Activated naive CD8-positive, alpha-beta T cell treated with anti-CD3 and anti-CD28 coated beads, Interleukin-2, amount 50 U/mL, for 24 hours (primary cell): Measurements from ENCODE around the gene PDE9A.
"Not testable (repeated sequence)": the region's sequence is repeated elsewhere in the genome, so short reads cannot be mapped to it uniquely, and the experiment has no call there.

Source experiments
- ATAC-seq: fragments of 150-1000 bp; cut with Tn5 transposase; one replicate; pipeline ENCODE4 v1.10.0; 2021
- DNase-seq: peaks from one replicate; pipeline ENCODE4 v3.0.0; 2021
- H3K27ac Mint-ChIP-seq: one replicate; pipeline ENCODE4 v1.8.0; 2021; ENCODE audit warnings: mild to moderate bottlenecking, mixed read lengths
- H3K27me3 Mint-ChIP-seq: one replicate; pipeline ENCODE4 v1.8.0; 2021; ENCODE audit warnings: mixed read lengths
- H3K36me3 Mint-ChIP-seq: one replicate; pipeline ENCODE4 v1.8.0; 2021; ENCODE audit warnings: low read depth, mixed read lengths
- H3K4me1 Mint-ChIP-seq: one replicate; pipeline ENCODE4 v1.8.0; 2021; ENCODE audit warnings: mixed read lengths
- H3K4me3 Mint-ChIP-seq: one replicate; pipeline ENCODE4 v1.8.0; 2021; ENCODE audit warnings: mild to moderate bottlenecking, moderate library complexity, mixed read lengths
- H3K9me3 Mint-ChIP-seq: one replicate; pipeline ENCODE4 v1.8.0; 2021; ENCODE audit warnings: mixed read lengths

The PDE9A gene

DNA sequence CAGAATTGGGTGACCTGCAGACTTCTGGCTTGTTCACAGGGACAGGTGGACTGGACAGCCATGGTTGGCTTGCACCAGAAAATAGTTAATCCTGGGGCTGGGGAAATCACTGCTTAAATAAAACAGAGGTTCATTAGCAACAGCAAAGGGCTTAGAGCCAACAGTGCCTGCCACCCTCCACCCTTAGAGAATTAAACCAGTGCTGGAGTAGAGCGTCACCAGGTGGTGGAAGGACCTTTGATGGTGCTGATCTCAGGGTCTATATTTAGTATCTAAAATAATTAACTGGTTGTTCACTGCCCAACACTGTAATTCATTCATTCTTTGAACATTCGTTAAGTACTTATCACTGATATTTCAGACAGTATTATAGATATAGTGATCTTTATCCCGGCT is 34.7 kb upstream of the PDE9A start:
- H3K4me3 Mint-ChIP-seq = no peak overlapping the region
- no peak for ATAC-seq
- no peak overlapping the region for H3K27ac Mint-ChIP-seq
- no peak for DNase-seq
- H3K9me3 Mint-ChIP-seq = no peaks in the 10 kb centered on the region
- H3K36me3 Mint-ChIP-seq = no peaks in the 10 kb centered on the region
- no peaks in the 10 kb centered on the region for H3K4me1 Mint-ChIP-seq
- no peaks in the 10 kb centered on the region for H3K27me3 Mint-ChIP-seq

DNA sequence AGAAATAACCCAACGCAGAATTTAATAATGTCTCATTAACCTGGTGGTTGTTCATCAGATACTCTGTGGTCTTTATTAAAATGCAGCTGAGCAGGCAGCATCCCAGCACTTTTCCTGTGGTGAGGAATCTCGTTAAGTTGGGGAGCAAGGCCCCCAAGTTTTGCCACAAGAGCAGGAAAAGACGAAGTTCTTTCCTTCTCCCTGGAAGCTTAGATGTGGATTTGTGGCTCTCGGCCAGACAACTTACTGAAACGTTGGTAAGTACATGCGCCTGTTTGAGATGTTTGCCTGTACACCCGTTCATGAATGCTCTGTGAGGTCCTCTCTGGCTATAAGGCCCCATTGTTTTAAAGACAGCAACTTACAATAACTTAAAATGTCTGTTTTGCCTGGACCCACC is 34.3 kb upstream of the PDE9A start:
- H3K4me1 Mint-ChIP-seq = no peaks in the 10 kb centered on the region
- ATAC-seq (no peak), DNase-seq (no peak)
- no peaks in the 10 kb centered on the region for H3K36me3 Mint-ChIP-seq
- no peak overlapping the region for H3K4me3 Mint-ChIP-seq
- no peaks in the 10 kb centered on the region for H3K27me3 Mint-ChIP-seq
- no peak overlapping the region for H3K27ac Mint-ChIP-seq
- no peaks in the 10 kb centered on the region for H3K9me3 Mint-ChIP-seq

DNA sequence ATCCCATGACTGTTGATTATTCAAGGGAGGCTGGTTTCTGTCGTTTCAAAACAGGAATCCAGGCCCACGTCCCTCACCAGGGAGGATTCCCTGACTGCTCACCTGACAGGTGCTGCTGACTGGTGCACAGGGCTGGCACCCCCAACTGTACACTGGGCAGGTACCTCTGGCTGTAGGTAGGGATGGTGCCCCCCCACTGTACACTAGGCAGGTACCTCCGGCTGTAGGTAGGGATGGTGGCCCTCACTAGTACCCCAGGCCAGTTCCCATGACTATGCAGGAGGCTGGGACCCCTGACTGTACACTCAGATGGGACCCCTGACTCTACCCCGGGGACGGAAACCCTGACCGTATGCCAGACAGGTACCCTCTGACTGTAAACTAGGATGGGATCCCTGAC is 33.6 kb upstream of the PDE9A start:
- no peak for DNase-seq
- no peaks in the 10 kb centered on the region for H3K27me3 Mint-ChIP-seq
- H3K36me3 Mint-ChIP-seq = no peaks in the 10 kb centered on the region
- no peaks in the 10 kb centered on the region for H3K4me1 Mint-ChIP-seq
- H3K27ac Mint-ChIP-seq = no peak overlapping the region
- no peaks in the 10 kb centered on the region for H3K9me3 Mint-ChIP-seq
- no peak for ATAC-seq
- H3K4me3 Mint-ChIP-seq = no peak overlapping the region

DNA sequence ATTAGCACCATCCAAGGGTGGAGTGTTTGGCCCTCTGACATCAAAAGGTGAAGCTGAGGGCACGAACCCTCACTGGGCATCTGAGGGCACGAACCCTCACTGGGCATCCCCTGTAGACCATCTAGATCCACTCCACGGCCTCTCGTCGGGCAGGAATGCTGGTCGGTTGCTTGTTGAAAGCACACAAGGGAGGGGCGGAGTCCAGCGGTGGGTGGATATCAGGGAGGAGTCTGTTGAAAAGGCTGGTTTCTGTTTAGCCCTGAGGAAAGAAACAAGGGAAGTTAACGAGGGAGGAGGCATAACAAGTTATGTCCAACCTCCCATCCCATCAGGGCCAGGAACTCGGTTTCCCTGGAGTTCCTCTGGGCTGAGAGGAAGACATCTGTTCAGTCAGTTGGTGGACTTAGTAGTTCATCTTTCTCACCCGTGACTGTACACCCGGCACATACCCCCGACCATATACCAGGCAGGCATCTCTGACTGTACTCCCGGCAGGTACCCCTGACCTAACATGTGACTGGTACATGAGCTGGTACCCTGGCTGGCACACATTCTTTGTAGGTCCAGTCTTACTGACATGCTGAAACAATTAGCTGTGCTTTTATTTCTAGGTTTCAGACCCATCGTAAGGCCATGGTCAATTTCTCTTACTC is 32.1 kb upstream of the PDE9A start:
- Mint-ChIP-seq H3K36me3 (no peaks in the 10 kb centered on the region), H3K4me3 (no peak overlapping the region), H3K9me3 (no peaks in the 10 kb centered on the region), H3K4me1 (no peaks in the 10 kb centered on the region), H3K27ac (no peak overlapping the region), H3K27me3 (no peaks in the 10 kb centered on the region)
- ATAC-seq = no peak
- DNase-seq = no peak

DNA sequence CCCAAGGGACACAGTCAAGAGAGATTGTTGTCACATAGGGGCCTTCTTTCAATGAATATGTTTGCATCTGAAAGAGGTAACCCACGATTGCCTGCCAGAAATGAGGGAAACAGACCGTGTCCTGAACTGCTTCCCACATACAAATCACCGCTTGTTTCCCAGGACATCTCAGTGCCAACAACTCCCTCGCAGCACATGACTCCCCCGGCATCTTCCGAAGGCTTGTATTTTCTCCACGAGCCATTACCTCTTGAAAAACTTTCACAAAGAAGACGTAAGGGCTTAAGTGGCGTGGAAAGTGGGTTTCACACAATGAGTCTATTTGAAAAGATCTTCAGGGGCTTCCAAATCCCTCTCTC is 31.6 kb upstream of the PDE9A start:
- H3K4me3 Mint-ChIP-seq = no peak overlapping the region
- no peak for ATAC-seq
- no peaks in the 10 kb centered on the region for H3K9me3 Mint-ChIP-seq

DNA sequence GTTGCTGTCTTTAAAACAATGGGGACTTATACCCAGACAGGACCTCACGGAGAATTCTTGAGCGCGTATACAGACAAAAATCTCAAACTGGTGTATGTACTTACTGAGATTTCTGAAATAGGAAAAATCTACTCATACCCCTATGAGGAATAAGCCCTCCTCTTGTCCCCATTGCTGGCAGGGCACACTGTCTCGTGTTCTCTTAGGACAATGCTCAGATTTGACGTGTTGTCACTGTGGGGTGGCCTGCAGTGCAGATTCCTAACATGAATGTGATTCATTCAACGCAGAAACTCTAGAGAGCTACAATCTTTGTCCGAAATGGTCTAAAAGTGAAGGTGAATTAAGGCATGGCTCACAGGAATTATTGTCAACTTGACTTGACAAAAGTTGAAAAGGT is 31.1 kb upstream of the PDE9A start:
- no peaks in the 10 kb centered on the region for H3K9me3 Mint-ChIP-seq
- no peak overlapping the region for H3K4me3 Mint-ChIP-seq
- H3K4me1 Mint-ChIP-seq = no peaks in the 10 kb centered on the region
- no peaks in the 10 kb centered on the region for H3K36me3 Mint-ChIP-seq
- H3K27ac Mint-ChIP-seq = no peak overlapping the region
- ATAC-seq = no peak
- no peaks in the 10 kb centered on the region for H3K27me3 Mint-ChIP-seq
- DNase-seq = no peak

More for the DNA sequence above, 31.6 kb upstream of the PDE9A start:
- no peaks in the 10 kb centered on the region for H3K36me3 Mint-ChIP-seq
- no peaks in the 10 kb centered on the region for H3K27me3 Mint-ChIP-seq
- H3K27ac Mint-ChIP-seq = no peak overlapping the region
- DNase-seq = no peak
- no peaks in the 10 kb centered on the region for H3K4me1 Mint-ChIP-seq

DNA sequence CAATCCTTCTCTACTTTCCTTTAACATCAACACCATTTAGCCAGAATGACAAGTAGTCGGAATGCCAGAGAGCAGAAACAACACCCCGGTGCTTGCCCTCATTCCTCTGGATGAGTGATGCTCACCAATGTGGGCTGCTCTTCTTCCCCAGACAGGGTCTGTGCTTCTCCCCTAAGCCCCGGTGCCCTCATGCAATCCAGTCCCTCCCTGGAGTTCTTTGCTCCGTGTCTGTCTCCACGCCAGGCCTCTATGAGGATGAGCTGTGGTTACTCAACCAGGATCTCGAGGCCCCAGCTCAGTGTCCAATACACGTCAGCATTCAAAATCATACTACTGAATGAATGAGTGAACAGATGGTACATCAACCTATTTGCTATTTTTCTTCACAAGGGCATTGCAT is 29.7 kb upstream of the PDE9A start:
- H3K4me3 Mint-ChIP-seq = no peak overlapping the region
- H3K27me3 Mint-ChIP-seq = no peaks in the 10 kb centered on the region
- H3K27ac Mint-ChIP-seq = no peak overlapping the region
- H3K36me3 Mint-ChIP-seq = no peaks in the 10 kb centered on the region
- no peaks in the 10 kb centered on the region for H3K4me1 Mint-ChIP-seq
- no peaks in the 10 kb centered on the region for H3K9me3 Mint-ChIP-seq
- no peak for ATAC-seq
- DNase-seq = no peak

DNA sequence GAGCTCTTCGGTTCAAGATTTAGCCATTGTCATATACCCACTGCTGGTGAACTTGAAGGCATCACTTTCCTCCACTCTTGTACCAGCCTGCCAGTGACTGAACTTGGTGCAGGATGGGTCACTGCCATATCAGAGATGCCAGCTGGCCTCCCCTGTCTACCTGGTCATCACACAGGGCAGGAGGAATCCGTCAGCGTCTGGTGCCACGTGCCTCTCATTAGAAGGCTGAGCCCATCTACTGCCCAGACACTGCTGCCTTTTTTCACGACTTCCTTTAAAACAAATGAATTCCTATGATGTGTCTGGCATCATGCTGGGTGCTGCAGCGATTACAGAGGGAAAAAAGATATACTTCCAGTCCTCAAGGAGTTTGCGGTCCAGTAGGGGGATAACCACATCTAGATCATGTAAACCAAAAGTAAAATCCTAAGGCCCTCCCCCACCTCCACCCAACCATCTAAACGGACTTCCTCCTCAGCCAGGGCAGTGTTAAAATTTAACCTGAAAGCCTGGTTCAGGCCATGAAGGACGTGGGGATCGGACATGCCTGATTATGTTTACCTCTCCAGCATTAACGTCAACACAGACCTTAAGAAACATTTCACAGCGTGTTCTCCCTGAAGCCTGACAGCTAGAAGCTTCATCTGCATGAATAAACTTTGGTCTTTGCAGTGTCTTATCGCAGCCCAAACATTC is 29.2 kb upstream of the PDE9A start:
- H3K4me3 Mint-ChIP-seq = no peak overlapping the region
- no peaks in the 10 kb centered on the region for H3K9me3 Mint-ChIP-seq
- DNase-seq (no peak), ATAC-seq (no peak)
- no peaks in the 10 kb centered on the region for H3K27me3 Mint-ChIP-seq
- no peaks in the 10 kb centered on the region for H3K4me1 Mint-ChIP-seq
- no peaks in the 10 kb centered on the region for H3K36me3 Mint-ChIP-seq
- H3K27ac Mint-ChIP-seq = no peak overlapping the region

DNA sequence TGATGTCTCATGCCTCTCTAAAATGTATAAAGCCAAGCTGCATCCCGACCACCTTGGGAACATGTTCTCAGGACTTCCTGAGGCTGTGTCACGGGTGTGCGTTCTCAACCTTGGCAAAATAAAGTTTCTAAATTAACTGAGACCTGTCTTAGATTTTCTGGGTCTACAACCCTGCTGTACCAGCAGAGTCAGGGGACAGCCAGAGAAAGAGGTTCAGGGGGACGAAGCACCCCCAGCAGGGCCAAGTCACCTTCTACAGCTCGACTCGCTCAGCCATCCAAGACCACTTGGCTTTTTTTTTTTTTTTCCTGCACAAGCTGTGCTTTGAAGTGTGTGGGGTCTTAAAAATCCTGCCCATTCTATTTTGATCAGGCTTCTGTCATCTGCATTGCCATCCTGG is 28.5 kb upstream of the PDE9A start:
- Mint-ChIP-seq H3K27ac (no peak overlapping the region), H3K4me3 (no peak overlapping the region), H3K9me3 (no peaks in the 10 kb centered on the region), H3K27me3 (no peaks in the 10 kb centered on the region), H3K4me1 (no peaks in the 10 kb centered on the region), H3K36me3 (no peaks in the 10 kb centered on the region)
- DNase-seq (no peak), ATAC-seq (no peak)

DNA sequence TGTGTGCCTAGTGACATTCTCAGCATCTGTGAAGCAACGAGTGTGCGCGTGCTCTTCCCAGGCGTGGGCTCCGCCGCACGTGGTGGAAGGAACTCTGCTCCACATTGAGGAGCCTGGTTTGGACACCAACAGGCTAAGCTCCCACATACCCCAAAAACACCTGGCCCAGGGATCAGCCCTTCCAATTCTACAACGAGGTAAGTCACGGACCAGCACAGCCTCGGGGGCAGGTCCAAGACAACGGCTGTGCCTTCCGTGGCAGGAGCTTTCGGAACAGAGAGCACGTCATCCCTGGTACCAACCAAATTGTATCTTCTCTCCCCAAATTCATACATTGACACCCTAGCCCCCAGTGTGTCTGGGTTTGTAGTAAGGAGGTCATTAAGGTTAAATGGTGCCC is 27.2 kb upstream of the PDE9A start:
- H3K4me1 Mint-ChIP-seq = peaks cover 2% of the 10 kb centered on the region
- H3K36me3 Mint-ChIP-seq = no peaks in the 10 kb centered on the region
- no peaks in the 10 kb centered on the region for H3K27me3 Mint-ChIP-seq
- H3K27ac Mint-ChIP-seq = no peak overlapping the region
- no peaks in the 10 kb centered on the region for H3K9me3 Mint-ChIP-seq
- ATAC-seq (no peak), DNase-seq (no peak)
- H3K4me3 Mint-ChIP-seq = no peak overlapping the region

DNA sequence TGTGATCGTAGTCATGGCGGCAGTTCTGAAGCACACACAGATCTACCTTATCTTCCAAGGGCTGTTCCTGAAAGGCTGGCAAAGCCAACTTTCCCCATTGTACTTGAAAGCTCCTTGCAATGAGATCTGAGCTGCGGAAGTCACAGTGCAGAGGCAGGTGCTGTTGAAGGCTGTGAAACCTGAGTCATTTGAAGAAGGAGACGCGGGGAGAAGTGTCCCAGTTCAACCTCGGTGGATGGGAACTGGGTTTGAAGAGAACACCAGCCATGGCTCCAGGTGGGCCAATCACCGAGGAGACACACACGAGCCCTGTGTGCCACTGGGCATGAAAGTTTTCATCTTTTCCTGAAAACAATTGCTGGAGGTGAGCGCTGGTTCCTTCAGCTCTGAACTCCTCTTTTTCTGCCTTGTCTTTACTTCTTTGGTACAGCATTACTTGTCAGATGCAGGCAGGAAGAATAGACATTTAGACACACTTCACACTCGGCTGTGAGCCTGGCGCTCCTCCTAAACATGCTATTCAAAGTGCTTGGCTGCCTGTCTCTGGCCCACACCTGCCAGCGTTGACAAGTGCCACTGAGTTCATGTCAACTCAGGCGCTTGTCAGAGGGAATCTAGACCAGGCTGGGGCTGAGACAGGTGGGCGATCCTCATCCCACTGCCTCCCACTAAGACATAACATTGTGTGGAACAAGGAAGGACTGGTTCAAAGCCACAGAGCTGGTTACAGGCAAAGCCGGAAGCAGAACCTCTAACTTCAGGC is 25.7 kb upstream of the PDE9A start:
- ATAC-seq (no peak), DNase-seq (no peak)
- Mint-ChIP-seq H3K27me3 (no peaks in the 10 kb centered on the region), H3K9me3 (no peaks in the 10 kb centered on the region), H3K4me3 (no peak overlapping the region), H3K27ac (peak overlapping the region; percentile 25), H3K4me1 (peaks cover 2% of the 10 kb centered on the region), H3K36me3 (no peaks in the 10 kb centered on the region)

DNA sequence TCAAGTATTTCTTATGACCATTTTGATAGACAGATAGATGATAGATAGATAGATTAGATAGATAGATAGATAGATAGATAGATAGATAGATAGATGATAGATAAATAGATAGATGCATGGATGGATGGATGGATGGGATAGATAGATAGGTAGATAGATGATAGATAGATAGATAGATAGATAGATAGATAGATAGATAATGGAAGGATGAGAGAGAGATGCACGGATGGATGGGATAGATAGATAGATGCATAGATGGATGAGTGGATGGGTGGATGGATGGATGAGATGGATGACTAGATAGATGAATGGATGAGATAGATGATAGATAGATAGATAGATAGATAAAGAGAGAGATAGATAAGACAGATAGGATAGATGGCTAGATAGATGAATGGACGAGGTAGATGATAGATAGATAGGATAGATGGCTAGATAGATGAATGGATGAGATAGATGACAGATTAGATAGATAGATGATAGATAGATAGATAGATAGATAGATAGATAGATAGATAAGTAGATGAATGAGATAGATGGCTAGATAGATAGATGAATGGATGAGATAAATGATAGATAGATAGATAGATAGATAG is 24.9 kb upstream of the PDE9A start:
- not testable (repeated sequence) for H3K27me3 Mint-ChIP-seq, ATAC-seq, H3K4me3 Mint-ChIP-seq, H3K27ac Mint-ChIP-seq, H3K36me3 Mint-ChIP-seq, DNase-seq, H3K4me1 Mint-ChIP-seq, H3K9me3 Mint-ChIP-seq

DNA sequence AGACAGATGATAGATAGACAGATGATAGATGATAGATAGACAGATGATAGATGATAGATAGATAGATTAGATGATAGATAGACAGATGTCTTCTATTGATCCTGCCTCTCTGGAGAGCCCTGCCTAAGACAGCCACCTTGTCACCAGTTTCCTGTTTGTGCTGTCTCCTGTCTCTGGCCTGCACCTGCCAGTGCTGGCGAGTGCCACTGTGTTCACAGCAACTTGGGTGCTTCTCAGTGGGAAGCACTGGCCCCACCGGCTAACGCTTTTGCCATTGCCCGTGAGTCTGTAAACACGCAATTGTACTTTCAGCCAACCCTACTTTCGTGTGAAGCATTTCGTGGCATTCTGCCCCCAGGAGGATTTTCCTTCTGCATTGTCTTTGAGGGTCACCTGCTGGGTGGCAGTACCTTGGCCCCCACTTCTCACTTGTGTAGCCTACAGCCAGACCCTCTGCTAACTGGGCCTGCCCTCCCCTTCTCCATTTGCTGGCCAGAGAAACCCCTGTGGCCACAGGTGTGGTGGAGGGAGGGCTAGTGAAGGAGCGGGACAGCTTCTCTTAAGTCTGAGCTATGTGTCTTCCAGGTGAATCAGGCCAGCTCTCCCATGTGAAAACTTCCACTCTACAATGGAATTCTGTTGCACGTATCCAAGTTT is 23.4 kb upstream of the PDE9A start:
- Mint-ChIP-seq H3K4me1 (peaks cover 2% of the 10 kb centered on the region), H3K9me3 (no peaks in the 10 kb centered on the region), H3K36me3 (no peaks in the 10 kb centered on the region), H3K27ac (no peak overlapping the region), H3K27me3 (no peaks in the 10 kb centered on the region), H3K4me3 (no peak overlapping the region)
- DNase-seq = no peak
- ATAC-seq = no peak

DNA sequence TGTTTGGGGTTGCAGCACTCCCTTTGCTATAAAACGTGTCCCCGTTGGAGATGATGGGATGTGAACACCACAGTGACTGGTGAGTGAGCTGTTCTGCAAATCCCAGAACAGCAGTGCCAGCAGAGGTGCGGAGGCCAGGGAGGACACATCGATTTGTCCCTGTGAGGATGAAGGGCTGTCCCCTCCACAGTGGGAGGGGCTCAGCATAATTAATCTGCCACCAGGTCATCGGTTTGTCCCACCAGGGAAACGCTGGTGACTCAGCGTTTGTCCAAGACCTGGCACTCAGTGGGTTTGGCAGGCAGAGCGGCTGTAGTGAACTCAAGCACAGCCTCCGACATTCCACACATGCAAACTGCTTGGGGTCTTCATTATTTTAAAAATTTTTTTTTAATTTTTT is 22.8 kb upstream of the PDE9A start:
- H3K27ac Mint-ChIP-seq = no peak overlapping the region
- ATAC-seq = no peak

More for the DNA sequence above, 22.8 kb upstream of the PDE9A start:
- Mint-ChIP-seq H3K36me3 (no peaks in the 10 kb centered on the region), H3K27me3 (no peaks in the 10 kb centered on the region), H3K4me1 (peaks cover 2% of the 10 kb centered on the region), H3K4me3 (no peak overlapping the region), H3K9me3 (no peaks in the 10 kb centered on the region)
- no peak for DNase-seq
